Measurements from ENCODE around the gene LRRC66.

Gene LRRC66, protein sequence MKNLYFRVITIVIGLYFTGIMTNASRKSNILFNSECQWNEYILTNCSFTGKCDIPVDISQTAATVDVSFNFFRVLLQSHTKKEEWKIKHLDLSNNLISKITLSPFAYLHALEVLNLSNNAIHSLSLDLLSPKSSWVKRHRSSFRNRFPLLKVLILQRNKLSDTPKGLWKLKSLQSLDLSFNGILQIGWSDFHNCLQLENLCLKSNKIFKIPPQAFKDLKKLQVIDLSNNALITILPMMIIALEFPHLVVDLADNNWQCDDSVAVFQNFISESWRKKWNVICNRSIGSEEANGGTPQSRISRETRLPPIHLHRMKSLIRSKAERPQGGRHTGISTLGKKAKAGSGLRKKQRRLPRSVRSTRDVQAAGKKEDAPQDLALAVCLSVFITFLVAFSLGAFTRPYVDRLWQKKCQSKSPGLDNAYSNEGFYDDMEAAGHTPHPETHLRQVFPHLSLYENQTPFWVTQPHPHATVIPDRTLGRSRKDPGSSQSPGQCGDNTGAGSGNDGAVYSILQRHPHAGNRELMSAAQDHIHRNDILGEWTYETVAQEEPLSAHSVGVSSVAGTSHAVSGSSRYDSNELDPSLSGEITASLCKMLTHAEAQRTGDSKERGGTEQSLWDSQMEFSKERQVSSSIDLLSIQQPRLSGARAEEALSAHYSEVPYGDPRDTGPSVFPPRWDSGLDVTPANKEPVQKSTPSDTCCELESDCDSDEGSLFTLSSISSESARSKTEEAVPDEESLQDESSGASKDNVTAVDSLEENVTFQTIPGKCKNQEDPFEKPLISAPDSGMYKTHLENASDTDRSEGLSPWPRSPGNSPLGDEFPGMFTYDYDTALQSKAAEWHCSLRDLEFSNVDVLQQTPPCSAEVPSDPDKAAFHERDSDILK

DNA sequence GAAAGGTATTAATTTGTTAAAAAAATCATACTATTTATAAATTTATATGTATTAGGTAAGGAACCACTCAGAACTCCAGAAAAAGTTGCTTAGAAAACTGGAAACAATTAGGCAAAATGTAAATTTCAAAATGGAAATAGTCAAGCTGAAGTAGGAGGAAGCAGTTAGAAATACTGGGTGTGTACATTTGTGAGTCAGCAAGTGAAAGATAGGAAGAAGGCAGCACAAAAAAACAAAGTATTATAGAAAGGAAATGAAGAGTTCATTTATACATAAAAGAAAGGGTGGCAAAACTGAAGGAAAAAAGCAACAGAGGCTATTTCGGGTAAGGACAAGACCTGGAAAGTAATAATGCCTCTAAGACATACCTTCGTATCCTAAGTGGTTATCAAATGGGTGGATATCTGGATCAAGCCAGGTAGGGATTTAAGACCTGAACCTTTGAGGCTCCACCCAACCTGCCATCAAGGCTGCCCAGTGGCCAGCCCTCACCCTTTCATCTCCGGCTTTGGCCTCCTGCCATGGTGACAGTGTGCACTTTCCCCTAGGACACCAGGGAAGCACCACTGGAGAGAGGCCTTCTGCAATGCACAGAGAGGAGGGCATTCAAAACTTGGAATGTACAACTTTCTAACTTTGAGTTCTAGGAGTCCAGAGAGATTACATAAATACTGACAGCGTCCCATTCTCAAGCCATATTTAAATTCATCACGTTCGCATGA lies at the start of gene LRRC66:
LRRC66 (minus strand) TSS at position 428 of the 722 bp plus-strand sequence. CDS start 2,750 bp downstream, outside the sequence.
- no peak for DNase-seq (ENCODE audit: low spot score)

DNA sequence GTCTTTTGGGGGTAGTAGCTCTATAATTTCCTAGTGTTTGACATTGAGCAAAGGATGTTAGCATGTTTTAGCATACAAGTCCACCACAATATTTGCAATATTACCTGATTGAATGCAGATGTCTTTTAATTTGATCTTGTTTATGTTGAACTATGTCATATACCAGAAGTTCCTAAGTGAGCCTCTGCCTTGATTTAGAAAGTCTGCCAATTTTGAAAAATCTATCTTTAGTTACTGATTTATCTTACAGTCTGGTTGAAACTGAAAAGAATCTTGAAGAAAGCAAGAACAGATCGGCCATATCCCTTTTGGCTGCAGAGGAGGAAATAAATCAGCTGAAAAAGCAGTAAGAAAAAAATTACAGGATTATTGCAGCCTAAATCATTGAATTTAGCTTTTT lies 49.4 kb upstream of the LRRC66 start:
- DNase-seq (ENCODE audit: low spot score), result no peak

DNA sequence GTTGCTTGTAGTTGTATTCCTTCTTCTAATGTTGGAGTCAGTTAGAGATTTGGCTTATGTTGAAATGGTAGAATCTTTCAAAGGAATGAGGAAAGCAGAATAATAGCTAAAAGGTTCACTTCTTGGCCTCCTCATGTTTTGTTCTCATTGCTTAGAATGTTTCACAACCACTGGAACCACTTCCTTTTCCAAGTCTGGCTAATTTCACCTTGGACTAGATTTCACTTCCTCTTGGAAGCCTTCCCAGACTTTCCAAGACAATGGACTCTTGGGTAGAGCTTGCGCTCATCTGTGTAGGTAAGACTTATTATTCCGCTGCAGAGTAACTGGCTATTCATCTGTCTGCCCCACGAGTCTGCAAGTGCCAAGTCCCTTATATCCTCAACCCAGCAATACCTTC lies 39.2 kb upstream of the LRRC66 start:
- DNase-seq (ENCODE audit: low spot score), result peak; percentile 75

DNA sequence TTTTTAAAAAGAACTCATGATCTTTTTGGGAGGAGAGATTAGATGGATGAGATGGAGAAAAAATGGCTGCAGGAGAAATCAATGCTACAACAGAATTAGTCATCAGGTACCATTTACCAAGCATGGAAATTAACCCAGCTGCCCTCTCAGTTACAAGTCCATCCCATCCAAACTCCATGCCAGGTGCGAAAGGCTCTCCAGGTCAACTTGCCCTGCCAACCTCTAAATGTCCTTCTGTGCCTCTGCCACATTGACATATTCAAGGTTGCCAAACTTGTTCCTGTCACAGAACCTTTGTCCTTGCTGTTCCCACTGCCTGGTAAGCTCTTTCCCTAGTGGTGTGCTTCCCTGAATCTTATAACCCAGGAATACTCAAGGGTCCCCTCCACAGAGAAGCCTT lies 38.1 kb upstream of the LRRC66 start:
- no peak for DNase-seq (ENCODE audit: low spot score)

DNA sequence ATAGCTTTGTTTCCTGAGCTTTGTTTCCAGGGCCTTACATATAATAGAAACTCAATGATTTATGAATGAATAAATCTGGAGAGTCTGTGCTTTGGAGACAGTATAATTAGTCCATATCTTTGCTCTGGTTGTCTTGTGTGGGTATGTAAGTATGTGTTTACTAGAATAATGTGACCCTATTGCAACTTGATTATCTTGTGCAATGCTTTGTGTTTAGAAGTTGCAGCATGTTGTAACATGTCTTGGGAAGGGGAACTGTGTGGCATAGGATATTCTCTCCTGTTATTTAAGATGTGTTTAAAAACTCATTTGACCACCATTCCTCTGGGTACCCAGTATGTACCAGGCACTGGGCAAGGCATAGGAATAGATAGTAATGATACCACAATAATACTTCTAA lies 37.0 kb upstream of the LRRC66 start:
- no peak for DNase-seq (ENCODE audit: low spot score)

DNA sequence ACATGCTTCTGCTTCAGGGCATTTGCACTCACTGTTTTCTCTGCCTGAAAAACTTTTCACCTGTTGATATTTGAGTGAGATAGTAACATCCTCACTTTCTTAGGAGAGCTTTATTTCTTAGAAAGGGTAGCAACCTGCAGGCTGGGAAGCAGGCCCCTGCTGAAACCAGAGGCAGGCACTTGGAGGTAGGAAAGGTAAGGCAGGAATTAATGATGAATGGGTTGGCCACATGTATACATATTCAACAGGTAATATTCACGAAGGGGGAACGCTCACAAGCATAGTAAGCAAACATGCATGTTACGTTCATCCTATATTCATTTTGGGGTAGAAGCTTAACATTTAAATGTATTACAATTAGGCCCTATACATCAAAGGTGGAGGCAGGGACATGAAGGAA lies 34.1 kb upstream of the LRRC66 start:
- DNase-seq (ENCODE audit: low spot score), result no peak

DNA sequence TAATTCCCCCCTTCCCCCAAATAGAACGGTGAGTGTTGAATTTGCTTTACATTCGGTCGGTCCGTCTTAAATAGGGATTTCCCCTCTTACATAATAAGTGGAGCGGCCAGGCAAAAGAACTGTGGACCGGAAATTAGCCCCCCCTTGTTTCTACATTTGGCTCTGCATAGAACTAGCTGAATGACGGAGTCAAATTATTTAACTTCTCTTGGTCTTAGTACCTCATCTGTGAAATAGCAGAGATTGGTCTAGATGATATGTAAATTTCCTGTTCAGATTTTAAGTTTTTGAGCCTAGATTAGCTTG lies 32.3 kb upstream of the LRRC66 start:
- peak; percentile 21 for DNase-seq (ENCODE audit: low spot score)

DNA sequence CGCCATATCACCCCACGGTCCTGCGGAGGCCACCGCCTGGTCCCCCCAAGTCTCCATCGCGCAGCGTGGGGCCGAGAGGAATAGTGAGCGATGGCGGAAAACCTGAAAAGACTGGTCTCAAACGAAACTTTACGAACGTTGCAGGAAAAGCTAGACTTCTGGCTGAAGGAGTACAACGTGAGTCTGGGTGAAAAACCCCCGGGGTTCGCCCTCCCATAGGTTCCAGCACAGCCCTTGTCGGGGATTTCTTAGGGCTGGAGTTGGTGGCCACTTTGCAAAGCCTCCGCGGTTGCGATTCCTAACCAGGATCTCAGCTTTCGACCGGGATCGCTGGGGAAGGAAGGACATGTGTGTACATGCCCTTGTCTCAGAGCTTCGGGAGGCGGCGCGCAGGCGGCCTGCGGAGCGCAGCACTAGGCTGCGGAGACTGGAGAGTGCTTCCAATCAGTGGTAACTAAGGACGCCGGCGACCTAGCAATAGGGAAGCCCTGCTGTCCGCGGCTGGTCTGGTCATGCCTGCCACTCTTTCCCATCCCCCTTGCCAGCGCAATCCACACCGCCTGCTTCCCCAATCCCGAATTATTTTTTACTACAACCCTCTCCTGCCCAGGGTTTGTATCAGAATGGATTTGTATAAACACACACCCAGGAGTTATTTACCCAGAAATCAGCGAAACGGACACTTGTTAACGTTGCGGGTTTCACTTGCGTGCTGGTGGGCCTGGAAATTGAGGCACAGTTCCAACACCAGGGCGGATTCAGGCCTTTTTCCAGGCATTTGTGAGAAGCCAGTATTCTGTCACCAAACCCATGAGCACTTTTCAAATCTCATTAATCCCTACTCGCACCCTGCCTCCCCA lies 31.7 kb upstream of the LRRC66 start:
- DNase-seq (ENCODE audit: low spot score), result peak; percentile 28

DNA sequence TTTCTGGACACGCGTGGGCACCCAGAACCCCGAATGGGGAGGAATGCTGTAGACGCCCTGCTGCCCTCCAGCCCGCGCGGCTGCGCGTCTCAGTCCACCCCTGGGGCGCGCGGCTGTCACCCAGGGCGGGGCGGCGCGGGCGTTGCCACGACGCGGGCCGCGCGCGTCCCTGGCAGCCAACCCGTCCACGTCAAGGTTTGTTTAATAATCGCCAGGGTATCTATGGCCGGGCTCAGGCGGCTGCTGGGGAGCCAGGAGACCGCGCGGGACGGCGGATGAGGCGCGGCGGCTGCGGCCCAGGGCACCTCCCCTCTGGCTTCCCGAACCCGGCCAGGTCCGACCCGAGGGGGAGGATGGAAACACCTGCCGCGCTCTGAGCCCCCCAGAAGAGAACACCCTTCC lies 31.1 kb upstream of the LRRC66 start, which contains the start of gene SPATA18:
SPATA18 (plus strand) TSS at position 92 of the 402 bp plus-strand sequence. CDS start 401 bp downstream, outside the sequence.
- no peak for DNase-seq (ENCODE audit: low spot score)

DNA sequence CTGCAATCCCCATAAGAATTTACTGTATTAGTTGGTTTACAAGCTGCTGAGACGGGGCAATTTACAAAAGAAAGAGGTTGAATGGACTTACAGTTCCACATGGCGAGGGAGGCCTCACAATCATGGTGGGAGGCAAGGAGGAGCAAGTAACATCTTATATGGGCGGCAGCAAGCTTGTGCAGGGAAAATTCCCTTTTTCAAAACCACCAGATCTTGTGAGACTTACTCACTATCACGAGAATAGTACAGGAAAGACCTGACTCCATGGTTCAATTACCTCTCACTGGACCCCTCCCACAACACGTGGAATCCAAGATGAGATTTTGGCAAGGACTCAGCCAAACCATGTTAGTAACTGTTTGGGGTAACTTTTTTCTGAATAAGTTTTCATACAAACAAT lies 29.1 kb upstream of the LRRC66 start:
- no peak for DNase-seq (ENCODE audit: low spot score)

DNA sequence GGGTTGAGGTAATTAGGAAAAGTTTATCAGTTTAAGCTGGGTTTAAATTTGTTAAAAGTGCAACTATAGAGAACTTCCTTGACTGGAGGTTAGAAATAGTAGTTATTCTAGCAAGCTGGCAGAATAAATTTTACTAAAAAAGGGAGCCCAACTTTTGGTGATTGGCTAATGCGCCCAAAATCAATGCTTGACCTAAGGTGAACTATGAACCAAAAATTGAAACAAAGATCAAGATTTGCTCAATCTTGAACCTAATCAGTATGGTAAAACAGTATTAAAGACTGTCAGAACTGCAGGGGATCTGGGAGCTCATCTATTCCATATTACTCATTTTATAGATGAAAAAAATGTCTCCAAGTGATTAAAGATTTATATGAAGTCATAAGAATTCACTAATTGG lies 24.9 kb upstream of the LRRC66 start:
- no peak for DNase-seq (ENCODE audit: low spot score)

DNA sequence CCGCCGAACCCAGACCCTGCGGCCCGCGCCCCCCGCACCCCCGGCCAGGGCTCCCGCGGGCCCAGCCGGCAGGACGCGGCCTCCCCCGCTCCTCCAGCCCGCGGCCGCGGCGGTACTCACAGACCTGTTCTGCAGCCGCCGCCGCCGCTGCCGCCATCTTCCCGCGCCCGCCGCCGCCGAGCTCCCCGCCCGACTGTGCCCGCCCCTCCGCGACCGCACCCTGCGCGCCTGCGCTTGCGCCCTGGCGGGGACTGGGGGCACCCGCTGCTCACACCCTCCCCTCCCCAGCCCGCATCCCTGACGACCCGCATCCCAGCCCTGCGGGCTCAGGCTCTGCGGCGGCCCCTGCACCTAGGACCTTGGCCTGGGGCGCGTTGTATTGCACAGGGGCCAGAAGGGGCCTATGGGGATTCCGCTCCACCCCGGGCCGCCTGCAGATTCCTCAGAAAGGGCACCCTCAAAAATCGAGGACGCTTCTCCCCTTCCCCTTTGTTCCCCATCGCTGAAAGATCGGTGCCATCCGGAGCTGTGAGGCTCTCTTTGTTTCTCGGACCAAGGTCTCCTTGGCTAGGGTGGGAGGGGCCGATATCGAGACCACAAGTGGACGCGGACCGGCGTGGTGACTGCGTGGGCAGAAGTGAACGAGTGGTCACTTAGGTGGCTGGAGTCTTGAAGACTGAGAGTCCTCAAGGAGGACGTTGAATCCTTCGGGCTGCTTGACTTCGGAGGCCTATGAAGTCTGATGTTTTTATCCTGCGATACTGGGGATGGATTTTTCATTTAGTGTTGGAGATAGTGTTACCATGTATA lies 18.1 kb upstream of the LRRC66 start, which contains the start of gene SGCB:
SGCB (minus strand) TSS at position 197 of the 810 bp plus-strand sequence; CDS start at position 157, 40 bp downstream.
- peak; percentile 54 for DNase-seq (ENCODE audit: low spot score)

DNA sequence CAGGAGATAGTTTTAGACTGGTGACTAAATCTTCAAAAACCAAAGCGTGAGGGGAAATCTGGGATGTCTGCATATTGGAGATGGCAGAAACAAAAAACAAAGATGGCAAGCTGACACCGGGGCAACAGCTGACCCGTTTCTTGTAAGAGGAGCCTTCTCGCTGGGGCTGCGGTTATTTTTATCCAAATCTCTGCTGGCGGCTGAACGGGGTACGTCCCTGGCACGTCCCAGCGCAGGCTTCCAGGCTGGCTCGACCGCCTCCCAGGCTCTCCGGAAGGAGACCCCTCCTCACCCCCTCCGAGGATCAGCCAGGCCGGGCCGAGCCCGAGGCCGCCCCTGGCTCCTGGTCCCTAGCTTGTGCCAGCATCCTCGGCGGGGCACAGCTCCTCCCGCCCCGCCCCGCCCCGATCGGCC lies 17.5 kb upstream of the LRRC66 start:
- peak; percentile 49 for DNase-seq (ENCODE audit: low spot score)

DNA sequence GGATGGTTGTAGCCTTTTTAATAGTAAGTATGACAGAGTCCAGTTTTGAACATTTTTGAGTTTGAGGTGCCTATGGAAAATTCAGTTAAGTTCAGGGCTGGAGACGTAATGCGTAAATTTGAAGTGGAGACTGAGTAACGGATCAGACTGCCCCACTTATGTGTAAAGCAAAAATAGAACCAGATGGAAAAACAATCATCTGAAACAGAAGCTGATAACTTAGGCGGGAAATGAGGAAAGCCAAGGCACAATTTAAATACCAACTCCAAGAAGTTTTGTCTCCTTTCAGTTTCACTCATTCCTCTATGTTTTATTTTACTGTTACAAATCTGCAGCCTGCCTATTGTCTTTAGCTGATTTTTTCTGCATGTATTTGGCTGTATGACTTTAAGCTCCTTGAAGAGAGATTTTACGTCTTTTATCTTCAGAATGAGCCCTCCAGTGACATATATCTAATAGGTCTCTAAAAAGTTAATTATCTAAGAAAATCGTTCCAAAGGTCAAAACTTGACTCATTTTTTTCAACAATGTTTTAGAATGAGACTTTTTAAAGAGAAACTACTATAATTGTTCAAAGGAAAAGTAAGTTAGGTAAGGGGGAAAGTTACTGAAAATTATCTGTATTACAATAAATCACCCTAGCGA lies 16.8 kb upstream of the LRRC66 start:
- DNase-seq (ENCODE audit: low spot score), result peak; percentile 24

DNA sequence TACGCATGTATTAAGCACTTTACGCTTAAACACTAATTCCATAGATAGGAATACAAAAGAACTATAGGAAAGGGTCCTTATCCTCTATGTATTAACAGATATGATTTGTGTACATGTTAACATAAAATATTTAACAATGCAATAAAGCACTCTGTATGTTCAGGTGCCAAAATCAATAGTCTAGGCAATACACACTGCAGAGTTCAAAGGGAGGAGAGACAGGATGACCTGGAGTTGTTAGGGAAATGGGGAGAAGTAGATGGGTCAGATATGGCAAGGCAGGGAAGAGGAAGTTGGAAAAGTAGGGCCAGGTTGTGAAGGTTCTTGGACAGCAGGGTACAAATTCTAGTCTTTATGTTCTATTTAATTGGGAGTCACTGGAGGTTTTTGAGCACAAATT lies 15.0 kb upstream of the LRRC66 start:
- no peak for DNase-seq (ENCODE audit: low spot score)

DNA sequence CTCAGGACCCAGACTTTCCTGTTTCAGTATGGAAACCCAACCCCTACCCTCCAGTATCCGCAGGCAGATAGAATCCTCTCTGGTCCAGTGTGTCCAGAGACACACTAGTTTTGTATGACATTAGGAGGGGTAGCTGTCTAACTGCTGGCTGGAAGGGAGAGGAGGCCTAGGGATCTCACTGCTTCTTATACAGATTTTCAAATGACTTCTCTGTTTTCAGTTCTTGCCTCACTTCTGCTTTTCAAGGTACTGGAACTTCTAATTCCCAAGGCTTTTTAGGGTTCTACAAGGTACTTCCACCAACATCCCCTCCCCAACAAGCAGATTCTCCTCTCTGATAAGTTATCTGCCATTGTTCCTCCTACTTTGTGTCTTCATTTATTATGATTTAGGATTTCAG lies 11.8 kb upstream of the LRRC66 start:
- DNase-seq (ENCODE audit: low spot score), result no peak

DNA sequence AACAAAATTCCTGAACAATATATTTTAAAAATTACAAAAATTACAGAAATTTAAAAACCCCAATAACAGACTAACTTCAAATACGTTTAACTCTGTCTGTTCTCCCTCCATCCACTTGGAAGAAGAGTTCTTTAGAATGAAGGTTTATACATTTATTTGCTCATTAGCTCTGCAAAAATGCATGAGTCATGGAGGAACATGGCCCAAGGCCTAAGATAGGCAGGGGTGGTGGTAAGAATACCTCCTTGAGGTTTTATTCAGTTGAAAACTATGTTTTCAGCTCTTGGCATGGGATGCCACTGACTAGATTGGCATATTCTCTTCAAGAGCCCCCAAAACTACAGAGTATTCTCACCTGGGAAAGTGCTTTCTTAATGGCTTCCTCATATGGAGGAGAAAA lies 8.8 kb upstream of the LRRC66 start:
- DNase-seq (ENCODE audit: low spot score), result no peak

DNA sequence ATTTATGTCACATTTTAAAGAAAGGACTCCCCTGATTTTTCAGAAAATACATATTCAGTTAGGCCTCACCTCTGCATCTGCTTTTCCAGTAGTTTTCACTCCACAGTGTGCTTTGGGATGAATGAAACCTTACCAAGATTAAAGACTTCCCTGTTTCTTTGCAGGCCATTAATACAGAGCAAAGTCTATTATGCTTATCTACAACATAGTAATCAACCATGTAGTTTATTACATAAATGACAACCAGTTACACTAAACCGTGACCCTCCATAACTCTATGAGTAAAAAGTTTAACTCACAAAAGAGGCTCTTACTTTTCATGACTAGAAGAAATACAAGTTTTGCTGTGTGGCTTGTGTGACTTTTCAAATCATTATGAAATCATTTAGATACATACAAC lies 2.3 kb downstream of the LRRC66 start:
- no peak for DNase-seq (ENCODE audit: low spot score)

DNA sequence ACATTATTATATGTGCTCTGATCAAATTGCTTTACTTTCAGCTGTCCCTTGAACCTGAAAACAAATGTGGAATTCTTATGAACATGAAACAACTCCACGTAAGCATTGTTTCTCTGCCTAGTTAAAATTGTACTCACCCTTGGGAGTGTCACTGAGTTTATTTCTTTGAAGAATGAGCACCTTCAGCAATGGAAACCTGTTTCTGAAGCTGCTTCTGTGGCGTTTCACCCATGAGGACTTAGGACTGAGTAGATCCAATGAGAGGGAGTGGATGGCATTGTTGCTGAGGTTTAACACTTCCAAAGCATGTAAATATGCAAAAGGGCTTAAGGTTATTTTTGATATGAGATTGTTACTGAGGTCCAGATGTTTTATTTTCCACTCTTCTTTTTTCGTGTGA lies 3.2 kb downstream of the LRRC66 start:
- no peak for DNase-seq (ENCODE audit: low spot score)

DNA sequence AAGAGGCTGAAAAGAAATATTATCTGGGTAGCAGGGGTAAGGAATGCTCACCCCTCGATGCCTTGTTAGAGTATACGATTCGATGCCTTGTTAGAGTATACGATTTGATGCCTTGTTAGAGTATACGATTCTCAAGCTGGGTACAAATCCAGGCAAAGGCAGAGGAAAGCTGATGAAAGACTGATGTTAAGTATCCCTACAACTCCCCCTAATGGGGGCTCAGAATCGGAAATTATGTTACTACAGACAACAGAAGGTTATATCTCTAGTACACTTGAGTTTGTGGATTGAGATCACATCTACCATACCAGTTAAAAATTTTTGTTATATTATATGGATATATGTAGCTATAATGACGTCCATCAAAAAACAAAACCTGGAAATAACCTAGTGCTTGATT lies 4.8 kb downstream of the LRRC66 start:
- peak; percentile 31 for DNase-seq (ENCODE audit: low spot score)

Measured in pons (tissue), 1 donor.